CD4-positive, alpha-beta T cell treated with Interleukin-12 subunit alpha and Interleukin-12 subunit beta, for 1 hour (primary cell): ENCODE results near the gene GMDS.

Experiments used
- DNase-seq: peaks from one replicate; pipeline ENCODE4 v3.0.0-alpha.2; 2020

Gene GMDS

DNA sequence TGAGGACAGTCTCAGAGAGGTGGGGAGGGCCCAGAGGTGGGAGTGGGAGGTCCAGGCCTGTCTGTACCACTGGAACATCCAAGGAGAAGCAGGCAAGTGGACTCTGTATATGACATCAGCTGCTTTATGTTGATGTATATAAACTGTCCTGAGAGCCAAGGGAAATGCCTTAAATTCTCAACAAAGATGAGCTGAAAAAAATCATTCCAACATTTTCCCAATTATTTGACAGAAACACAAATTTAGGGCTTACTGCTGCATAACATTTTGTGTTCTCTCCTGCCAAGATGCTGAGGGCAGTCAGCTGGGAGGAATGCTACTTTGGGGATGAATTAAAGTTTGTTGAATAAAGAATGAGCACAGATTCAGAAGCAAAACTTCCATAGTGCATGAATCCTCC lies 582.9 kb downstream of the GMDS start:
- DNase-seq: no peak

- no peak for DNase-seq
These were observed 585.6 kb downstream of the GMDS start for GRCh38 chr6:1659816-1660215.

DNA sequence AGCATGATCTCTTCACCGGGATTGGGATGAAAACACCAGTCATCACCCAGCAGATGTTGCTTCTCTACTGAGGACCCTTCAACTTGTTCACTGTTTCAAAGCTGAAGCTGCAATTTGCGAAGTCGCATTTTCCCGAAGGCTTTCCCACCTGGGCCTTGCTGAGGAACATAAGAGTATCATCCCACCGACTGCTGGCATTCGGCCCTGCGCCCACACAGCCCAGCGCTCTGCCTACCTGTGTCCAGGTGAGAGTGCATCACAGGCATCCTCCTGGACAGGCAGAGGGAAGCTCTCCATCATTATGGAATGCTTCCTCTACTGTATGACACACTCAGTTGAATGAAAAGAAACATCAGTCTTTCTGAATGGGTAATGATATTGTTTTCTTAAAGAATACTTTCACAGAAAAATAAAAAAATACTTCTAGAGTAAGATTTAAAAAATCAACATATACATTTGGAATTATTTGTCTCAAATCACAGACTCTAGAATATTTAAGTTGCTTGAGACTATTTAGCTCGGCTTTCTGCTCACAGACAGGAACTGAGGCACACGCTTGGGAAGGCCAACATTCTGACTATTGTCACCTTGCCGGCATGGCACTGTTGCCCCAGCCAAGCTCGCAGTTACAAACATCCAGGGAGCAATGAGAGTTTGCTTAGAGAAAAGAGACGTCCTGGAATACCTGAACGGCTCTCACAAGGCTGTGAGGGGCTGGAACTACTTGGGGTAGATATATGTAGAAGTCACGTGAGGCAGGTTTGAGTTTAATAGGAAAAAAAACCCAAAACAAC lies 587.0 kb downstream of the GMDS start:
- DNase-seq: no peak

DNA sequence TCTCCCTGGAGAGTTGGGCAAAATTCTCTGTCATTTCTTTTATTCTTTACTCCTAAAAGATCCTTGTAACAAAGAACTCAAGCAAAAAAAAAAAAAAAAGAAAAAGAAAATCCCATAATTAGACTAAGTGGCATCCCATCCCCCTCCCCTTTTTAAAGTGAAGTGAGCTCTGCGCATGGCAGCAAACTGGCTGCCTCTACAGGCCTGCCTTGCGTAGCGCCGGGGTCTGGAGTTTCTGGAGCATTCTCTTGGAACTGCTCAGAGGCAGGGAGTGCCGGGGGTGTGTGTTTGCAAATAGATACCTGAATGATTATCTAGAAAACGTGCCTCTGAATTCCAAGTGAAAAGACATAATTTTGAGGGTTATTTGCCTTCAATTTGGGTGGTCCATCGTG lies 587.6 kb downstream of the GMDS start:
- no peak for DNase-seq

DNA sequence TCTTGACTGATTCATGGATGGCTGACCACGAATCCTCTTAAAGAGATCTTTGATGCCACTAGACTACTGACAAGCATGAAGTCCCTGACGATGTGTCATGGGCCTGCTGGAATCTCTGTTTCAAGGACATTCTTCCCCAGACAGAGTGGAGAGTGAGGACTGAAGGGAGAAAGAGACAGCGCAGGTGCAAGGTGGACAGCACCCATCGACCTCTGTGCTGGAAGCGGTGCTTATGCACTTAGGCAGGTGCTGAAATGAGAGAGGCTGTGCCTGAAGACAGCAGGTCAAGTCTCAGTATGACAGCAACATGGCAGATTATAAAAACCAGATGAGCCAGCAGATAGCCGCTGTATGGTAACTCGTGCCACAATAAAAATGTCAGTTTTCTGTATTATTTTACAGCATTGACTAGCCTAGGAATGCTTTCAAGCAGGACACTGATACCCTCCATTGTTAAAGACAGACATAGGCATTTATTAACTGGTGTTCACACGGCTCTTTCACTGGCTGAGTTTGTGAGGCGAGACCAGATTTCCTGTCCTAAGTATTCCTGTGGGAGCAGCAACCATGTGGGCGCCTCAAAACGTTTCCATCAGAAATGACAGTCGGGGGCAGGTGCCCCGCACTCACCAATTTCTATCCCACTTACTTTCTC lies 588.2 kb downstream of the GMDS start:
- DNase-seq: no peak

- no peak for DNase-seq
These were observed 591.4 kb downstream of the GMDS start for GRCh38 chr6:1654054-1654453.

- no peak for DNase-seq
These were observed 592.6 kb downstream of the GMDS start for GRCh38 chr6:1652842-1653241.

DNA sequence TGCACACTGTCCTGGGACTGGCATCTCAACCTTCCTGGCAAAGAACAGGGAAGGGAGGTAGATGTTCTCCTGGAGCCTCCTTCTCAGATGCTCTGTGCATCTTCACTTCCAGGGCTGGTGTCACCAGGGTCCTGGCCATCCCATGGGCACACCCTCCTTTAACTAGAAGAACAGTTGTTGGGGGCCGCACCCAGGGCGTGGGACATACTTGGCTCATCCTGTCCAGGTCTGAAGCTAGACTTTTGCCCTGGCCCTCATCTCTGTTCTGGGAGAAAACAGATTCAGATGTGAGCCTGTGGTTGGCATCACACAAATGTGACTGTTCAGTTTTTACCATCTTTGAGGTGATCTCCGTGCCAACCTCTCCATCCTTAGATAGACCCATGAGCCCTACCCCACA lies 594.0 kb downstream of the GMDS start:
- no peak for DNase-seq

GRCh38 chr6:1645466-1646185 lies 599.8 kb downstream of the GMDS start:
- DNase-seq: no peak

- DNase-seq: no peak
These were observed 600.8 kb downstream of the GMDS start for GRCh38 chr6:1644516-1645060.

- DNase-seq: no peak
These were observed 601.5 kb downstream of the GMDS start for GRCh38 chr6:1643830-1644445.

DNA sequence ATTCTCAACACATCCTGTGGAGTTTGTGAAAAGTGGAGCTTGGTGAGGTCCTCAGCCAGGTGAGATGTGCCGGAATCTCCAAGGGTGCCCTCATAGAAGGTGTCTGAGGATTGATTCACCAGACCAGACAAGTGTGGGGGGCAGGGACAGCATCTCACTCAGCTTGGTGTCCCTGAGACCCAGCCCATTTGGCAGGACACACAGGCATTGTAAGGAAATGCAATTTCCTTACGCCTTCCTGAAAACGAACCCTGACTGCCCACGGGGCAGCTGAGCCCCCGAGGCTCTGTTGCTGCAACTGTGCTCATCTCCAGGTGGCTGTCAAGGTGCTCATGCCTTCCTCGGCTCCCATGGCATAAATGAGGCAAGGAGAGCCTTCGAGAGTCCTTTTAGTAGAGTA lies 602.3 kb downstream of the GMDS start:
- DNase-seq: no peak

- DNase-seq: no peak
These were observed 604.0 kb downstream of the GMDS start for GRCh38 chr6:1641343-1641885.

GRCh38 chr6:1640476-1640875 lies 604.9 kb downstream of the GMDS start:
- DNase-seq: no peak

- DNase-seq: no peak
These were observed 606.0 kb downstream of the GMDS start for GRCh38 chr6:1639430-1639829.

- DNase-seq: no peak
These were observed 608.2 kb downstream of the GMDS start for GRCh38 chr6:1636971-1637871.

GRCh38 chr6:1636272-1636825 lies 609.1 kb downstream of the GMDS start:
- no peak for DNase-seq

DNA sequence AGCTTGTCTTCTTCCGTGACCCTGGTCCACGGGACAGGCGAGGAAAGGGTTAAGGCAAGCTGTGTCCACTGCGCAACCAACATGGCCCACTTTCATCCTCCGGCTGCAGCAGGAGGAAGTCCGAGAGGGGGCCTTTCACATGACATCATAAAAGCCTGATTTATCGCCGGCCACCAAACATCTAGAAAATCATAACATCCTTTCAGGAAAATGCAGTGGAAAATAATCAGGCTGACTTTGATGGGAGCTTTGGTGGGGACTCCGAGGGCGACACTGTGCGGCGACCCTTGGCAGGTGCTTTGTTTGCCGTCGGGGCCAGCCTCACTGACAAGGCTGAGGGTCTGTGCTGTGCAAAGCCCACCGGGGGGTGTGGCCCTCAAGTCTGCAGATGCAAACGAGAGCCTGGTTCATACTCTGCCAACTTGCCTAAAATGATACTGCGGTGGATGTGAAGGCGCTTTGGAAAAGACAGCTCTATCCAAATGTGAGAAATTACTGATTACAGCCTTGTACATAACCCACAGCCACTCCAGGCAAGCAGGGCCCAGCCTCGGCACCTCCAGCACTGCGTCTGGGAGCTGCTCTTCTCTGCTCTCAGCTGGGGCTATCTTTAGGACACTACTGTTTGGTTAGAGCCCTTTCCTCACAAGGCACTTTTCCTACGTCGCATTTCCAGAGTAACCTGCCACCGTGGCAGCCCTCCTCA lies 609.9 kb downstream of the GMDS start:
- no peak for DNase-seq

DNA sequence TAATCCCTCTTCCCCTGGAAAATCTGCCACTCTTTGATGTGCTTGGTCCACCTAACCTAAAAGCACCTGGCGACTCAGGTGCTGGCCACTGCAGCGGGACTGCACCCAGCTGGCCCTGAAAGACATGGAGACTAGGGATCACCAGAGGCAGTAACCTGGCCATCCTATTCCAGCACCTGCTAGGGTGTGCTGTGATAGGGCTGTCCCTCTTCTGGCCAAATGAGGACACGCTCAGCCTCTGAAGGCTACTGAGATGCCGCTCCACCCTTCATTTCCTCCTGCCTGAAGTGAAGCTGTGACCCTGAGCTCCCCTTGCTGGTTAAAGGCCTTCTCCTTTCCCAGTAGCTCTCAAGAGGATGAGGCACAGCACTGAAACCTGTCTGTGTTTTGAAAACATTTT lies 611.3 kb downstream of the GMDS start:
- DNase-seq: no peak

DNA sequence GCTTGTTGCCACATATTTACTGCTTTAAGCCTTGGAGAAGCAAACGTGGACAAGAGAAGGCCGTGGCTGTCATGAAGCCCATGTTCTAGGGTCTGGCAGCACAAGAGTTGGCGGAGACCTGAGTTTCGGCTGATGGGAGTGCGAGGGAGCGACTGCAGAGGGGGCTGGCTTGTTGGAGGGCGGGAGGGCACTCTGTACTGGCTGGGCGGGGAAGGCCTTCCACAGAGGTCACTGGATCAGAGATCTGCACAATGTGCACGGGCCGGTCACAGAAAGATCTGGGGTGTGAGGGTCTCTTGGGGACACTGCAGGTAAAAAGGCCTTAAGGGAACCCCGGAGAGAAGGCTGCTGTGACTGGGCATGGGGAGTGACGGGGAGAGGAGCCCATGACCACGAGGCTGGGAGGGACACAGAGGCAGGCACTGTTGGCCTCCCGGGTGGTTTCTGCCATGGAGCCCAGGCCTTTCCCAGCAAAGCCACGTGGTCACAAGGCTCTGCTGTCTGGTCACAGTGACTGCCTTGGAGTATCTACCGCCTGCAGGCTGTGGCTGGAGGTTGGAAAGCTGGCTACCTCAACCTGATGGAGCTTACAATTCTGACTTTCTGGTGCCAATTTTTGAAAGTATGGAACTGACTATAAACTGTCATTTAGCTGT lies 611.9 kb downstream of the GMDS start:
- DNase-seq: no peak
